Measurements from ENCODE around the gene ERBB2. TPM values are rescaled to one million over a fixed set of nuclear protein-coding genes. Genes with fewer than 3 reads are reported as not detected.

ERBB2 gene
- total RNA-seq, 1 donor: 44.2 TPM

- Histone ChIP-seq H4K20me1 (ENCODE audit: insufficient read depth, low read length) (peaks cover 8% of the 10 kb centered on the region), H3K27me3 (ENCODE audit: insufficient read depth, low read length) (peaks cover 29% of the 10 kb centered on the region), H3K27ac (ENCODE audit: low read depth, low read length) (no peak overlapping the region), H3K36me3 (ENCODE audit: insufficient read depth, low read length) (no peaks in the 10 kb centered on the region), H3K4me3 (ENCODE audit: insufficient read depth, low read length) (no peak overlapping the region), H3K79me2 (ENCODE audit: insufficient read depth, low read length) (no peaks in the 10 kb centered on the region), H2AFZ (ENCODE audit: low read length) (no peak overlapping the region), H3K4me1 (ENCODE audit: insufficient read depth, low read length) (no peaks in the 10 kb centered on the region), H3K4me2 (ENCODE audit: insufficient read depth, low read length) (no peak overlapping the region), H3K9me3 (ENCODE audit: low read depth, low read length) (no peaks in the 10 kb centered on the region)
- DNase-seq (ENCODE audit: insufficient read length, low spot score, missing footprints): no peak
- TF ChIP-seq, protein P1, sequence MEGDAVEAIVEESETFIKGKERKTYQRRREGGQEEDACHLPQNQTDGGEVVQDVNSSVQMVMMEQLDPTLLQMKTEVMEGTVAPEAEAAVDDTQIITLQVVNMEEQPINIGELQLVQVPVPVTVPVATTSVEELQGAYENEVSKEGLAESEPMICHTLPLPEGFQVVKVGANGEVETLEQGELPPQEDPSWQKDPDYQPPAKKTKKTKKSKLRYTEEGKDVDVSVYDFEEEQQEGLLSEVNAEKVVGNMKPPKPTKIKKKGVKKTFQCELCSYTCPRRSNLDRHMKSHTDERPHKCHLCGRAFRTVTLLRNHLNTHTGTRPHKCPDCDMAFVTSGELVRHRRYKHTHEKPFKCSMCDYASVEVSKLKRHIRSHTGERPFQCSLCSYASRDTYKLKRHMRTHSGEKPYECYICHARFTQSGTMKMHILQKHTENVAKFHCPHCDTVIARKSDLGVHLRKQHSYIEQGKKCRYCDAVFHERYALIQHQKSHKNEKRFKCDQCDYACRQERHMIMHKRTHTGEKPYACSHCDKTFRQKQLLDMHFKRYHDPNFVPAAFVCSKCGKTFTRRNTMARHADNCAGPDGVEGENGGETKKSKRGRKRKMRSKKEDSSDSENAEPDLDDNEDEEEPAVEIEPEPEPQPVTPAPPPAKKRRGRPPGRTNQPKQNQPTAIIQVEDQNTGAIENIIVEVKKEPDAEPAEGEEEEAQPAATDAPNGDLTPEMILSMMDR (IDR thresholded peaks at IDR 0.05; ENCODE audit: extremely low read depth, low read depth, low read length): no peak
Measured at GRCh38 chr17:39674179-39674578, 25.7 kb upstream of the ERBB2 start.

DNA sequence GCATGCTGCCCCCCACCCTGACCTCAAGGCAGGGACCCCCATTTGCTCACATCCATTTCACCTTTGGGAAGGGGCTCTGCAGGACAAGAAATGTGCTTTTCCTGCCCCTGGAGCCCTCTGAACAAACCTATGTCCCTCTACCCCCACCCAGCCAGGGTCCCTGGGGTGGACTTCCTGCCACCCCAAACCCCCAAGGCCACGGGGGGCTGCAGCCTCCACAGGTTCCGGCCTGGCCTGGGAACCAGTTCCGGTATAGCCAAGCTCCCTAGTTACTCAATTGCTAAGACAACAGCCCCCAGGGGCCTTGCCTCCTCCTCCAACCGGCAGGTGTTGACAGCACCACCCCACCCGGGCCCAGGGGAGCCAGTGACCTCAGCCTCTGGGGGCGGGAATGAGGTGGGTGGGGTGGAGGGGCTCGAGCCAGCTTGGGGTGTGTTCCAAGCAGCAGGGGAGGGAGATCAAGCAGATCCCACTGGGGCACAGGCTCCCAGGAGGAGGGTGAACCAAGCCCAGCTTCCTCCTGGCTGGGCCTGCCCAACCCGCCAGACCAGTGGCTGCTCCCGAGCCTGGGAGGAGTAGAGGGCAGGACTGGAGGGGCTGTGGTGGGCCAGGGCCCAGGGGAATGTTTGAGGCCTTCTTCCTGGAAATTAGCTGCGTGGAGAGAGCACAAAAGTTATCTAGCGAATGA, 25.0 kb upstream of the ERBB2 start:
- Histone ChIP-seq H3K27ac (ENCODE audit: low read depth, low read length) (no peak overlapping the region), H3K4me3 (ENCODE audit: insufficient read depth, low read length) (no peak overlapping the region), H2AFZ (ENCODE audit: low read length) (no peak overlapping the region), H3K9me3 (ENCODE audit: low read depth, low read length) (no peaks in the 10 kb centered on the region), H3K79me2 (ENCODE audit: insufficient read depth, low read length) (no peaks in the 10 kb centered on the region), H3K4me2 (ENCODE audit: insufficient read depth, low read length) (no peak overlapping the region), H3K4me1 (ENCODE audit: insufficient read depth, low read length) (no peaks in the 10 kb centered on the region), H4K20me1 (ENCODE audit: insufficient read depth, low read length) (peaks cover 8% of the 10 kb centered on the region), H3K27me3 (ENCODE audit: insufficient read depth, low read length) (peaks cover 23% of the 10 kb centered on the region), H3K36me3 (ENCODE audit: insufficient read depth, low read length) (no peaks in the 10 kb centered on the region)
- peak; percentile 81 for DNase-seq (ENCODE audit: insufficient read length, low spot score, missing footprints)
- TF ChIP-seq, protein P1 (IDR thresholded peaks at IDR 0.05; ENCODE audit: extremely low read depth, low read depth, low read length): no peak

GRCh38 chr17:39675390-39676082, 24.3 kb upstream of the ERBB2 start:
- no peak for DNase-seq (ENCODE audit: insufficient read length, low spot score, missing footprints)
- H3K4me1 ChIP-seq (ENCODE audit: insufficient read depth, low read length): no peaks in the 10 kb centered on the region
- peaks cover 16% of the 10 kb centered on the region for H3K27me3 ChIP-seq (ENCODE audit: insufficient read depth, low read length)
- no peak overlapping the region for H3K4me2 ChIP-seq (ENCODE audit: insufficient read depth, low read length)
- H3K27ac ChIP-seq (ENCODE audit: low read depth, low read length): no peak overlapping the region
- no peak overlapping the region for H2AFZ ChIP-seq (ENCODE audit: low read length)
- no peaks in the 10 kb centered on the region for H3K36me3 ChIP-seq (ENCODE audit: insufficient read depth, low read length)
- no peaks in the 10 kb centered on the region for H3K9me3 ChIP-seq (ENCODE audit: low read depth, low read length)
- TF ChIP-seq, protein P1 (IDR thresholded peaks at IDR 0.05; ENCODE audit: extremely low read depth, low read depth, low read length): no peak
- H4K20me1 ChIP-seq (ENCODE audit: insufficient read depth, low read length): peaks cover 8% of the 10 kb centered on the region
- no peak overlapping the region for H3K4me3 ChIP-seq (ENCODE audit: insufficient read depth, low read length)
- H3K79me2 ChIP-seq (ENCODE audit: insufficient read depth, low read length): no peaks in the 10 kb centered on the region

GRCh38 chr17:39676198-39676819, 23.6 kb upstream of the ERBB2 start:
- peaks cover 8% of the 10 kb centered on the region for H4K20me1 ChIP-seq (ENCODE audit: insufficient read depth, low read length)
- no peak overlapping the region for H3K4me3 ChIP-seq (ENCODE audit: insufficient read depth, low read length)
- no peaks in the 10 kb centered on the region for H3K36me3 ChIP-seq (ENCODE audit: insufficient read depth, low read length)
- peak; percentile 81 for DNase-seq (ENCODE audit: insufficient read length, low spot score, missing footprints)
- no peak overlapping the region for H3K4me2 ChIP-seq (ENCODE audit: insufficient read depth, low read length)
- no peaks in the 10 kb centered on the region for H3K9me3 ChIP-seq (ENCODE audit: low read depth, low read length)
- H3K27me3 ChIP-seq (ENCODE audit: insufficient read depth, low read length): peaks cover 8% of the 10 kb centered on the region
- TF ChIP-seq, protein P1 (IDR thresholded peaks at IDR 0.05; ENCODE audit: extremely low read depth, low read depth, low read length): no peak
- no peak overlapping the region for H2AFZ ChIP-seq (ENCODE audit: low read length)
- no peaks in the 10 kb centered on the region for H3K4me1 ChIP-seq (ENCODE audit: insufficient read depth, low read length)
- H3K79me2 ChIP-seq (ENCODE audit: insufficient read depth, low read length): no peaks in the 10 kb centered on the region
- H3K27ac ChIP-seq (ENCODE audit: low read depth, low read length): no peak overlapping the region

Measured in osteoblast (primary cell).